ENCODE data around the gene HTT-AS.
A peak's percentile ranks its signal among the peaks of the same experiment; 100 is the strongest.

HTT-AS gene

DNA sequence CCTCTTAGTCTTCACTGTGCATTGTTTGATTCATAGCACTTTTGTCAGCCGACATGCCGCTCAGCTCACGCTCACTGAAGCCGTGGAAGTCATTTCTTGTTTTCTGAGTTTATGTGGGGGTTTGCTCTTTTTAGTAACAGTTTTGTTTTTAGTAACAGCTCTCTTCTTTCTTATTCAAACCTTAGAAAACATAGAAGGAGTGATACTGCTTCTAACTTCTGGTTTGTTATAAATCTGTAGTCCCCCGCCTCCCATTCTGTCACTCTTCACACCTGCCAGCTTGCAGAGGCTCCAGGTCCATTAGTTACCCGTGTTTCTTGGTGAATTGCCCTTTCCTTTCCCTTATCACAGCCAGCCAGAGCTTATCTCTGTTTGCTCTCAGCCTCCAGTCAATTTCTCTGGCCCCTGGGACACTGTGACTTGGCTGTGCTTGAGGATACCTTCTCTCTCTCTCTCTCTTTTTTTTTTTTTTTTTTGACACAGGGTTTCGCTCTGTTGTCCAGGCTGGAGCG, 60.4 kb downstream of the HTT-AS start:
- H3K4me1 Mint-ChIP-seq (ENCODE audit: low read depth) = peaks cover 25% of the 10 kb centered on the region
- H3K4me3 Mint-ChIP-seq = no peak overlapping the region
- H3K27me3 Mint-ChIP-seq = peaks cover 18% of the 10 kb centered on the region
- peak overlapping the region; percentile 9 for H3K27ac Mint-ChIP-seq
- DNase-seq = no peak
- no peaks in the 10 kb centered on the region for H3K36me3 Mint-ChIP-seq (ENCODE audit: low read depth)
- no peaks in the 10 kb centered on the region for H3K9me3 Mint-ChIP-seq
